Activated naive CD8-positive, alpha-beta T cell treated with anti-CD3 and anti-CD28 coated beads, Interleukin-2, amount 10 ng/mL, durations not matched to agents 7 days and 5 days (primary cell): Measurements from ENCODE around the gene ARSG. TPM values are rescaled to one million over a fixed set of nuclear protein-coding genes. Genes with fewer than 3 reads are reported as not detected.

Experiments
- ATAC-seq: fragments of 150-1000 bp; cut with Tn5 transposase; one replicate; pipeline ENCODE4 v1.10.0; 2021; ENCODE audit warnings: low read depth, moderate library complexity
- POLR2A ChIA-PET: fragments of 350-600 bp; sonication (Branson Sonifier 250); formaldehyde crosslinking; loops from one replicate; lab custom pipeline; 2021; ENCODE audit warnings: antibody characterized with exemption; lab: Charles Lee
- DNase-seq: peaks from one replicate; pipeline ENCODE4 v3.0.0; 2021
- H3K27ac Mint-ChIP-seq: one replicate; pipeline ENCODE4 v1.8.0; 2022; ENCODE audit warnings: mild to moderate bottlenecking, mixed read lengths
- H3K27me3 Mint-ChIP-seq: one replicate; pipeline ENCODE4 v1.8.0; 2022; ENCODE audit warnings: mild to moderate bottlenecking, moderate library complexity, mixed read lengths
- H3K36me3 Mint-ChIP-seq: one replicate; pipeline ENCODE4 v1.8.0; 2021; ENCODE audit warnings: mild to moderate bottlenecking, mixed read lengths
- H3K4me1 Mint-ChIP-seq: one replicate; pipeline ENCODE4 v1.8.0; 2021; ENCODE audit warnings: mixed read lengths
- H3K4me3 Mint-ChIP-seq: one replicate; pipeline ENCODE4 v1.8.0; 2022; ENCODE audit warnings: mild to moderate bottlenecking, moderate library complexity, mixed read lengths
- H3K9me3 Mint-ChIP-seq: one replicate; pipeline ENCODE4 v1.8.0; 2021; ENCODE audit warnings: mixed read lengths
- total RNA-seq, 2 experiments: library from RNA; stranded (reverse); gene quantifications; one replicate each; pipeline ENCODE4 v1.2.3, GENCODE V29; 2021

Gene ARSG
- total RNA-seq, 2 experiments from 2014 or later, result 10.4 to 10.9 TPM

DNA sequence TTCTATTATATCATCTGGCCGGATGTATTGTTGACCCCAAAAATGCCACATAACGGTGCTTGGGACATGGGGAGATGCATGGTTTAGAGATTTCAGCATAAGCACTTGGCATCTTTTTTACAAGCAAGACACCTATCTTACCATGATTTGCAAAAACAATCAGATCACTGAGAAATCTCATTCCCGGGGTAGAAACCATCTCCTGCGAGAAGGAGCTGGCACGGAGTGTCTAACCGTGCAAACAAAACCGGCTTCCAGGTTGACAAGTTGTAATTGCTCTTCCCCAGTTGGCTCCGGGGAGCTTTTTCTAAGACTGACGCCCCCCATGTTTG lies 1.4 kb upstream of the ARSG start:
- ATAC-seq (no peak), DNase-seq (no peak)
- peak overlapping the region; percentile 90 for H3K27ac Mint-ChIP-seq
- H3K4me1 Mint-ChIP-seq, result peaks cover 32% of the 10 kb centered on the region
- POLR2A ChIA-PET, result interaction anchor here (1.4 to 4.8 kb wide), 9 partner anchors 18 to 169 kb away, joined by 5 to 63 read pairs (median 29); partner anchors contain the start of genes AMZ2 and WIPI1
- peak overlapping the region; percentile 94 for H3K4me3 Mint-ChIP-seq
- H3K36me3 Mint-ChIP-seq, result peaks cover 6% of the 10 kb centered on the region
- H3K9me3 Mint-ChIP-seq, result no peaks in the 10 kb centered on the region
- H3K27me3 Mint-ChIP-seq, result no peaks in the 10 kb centered on the region

DNA sequence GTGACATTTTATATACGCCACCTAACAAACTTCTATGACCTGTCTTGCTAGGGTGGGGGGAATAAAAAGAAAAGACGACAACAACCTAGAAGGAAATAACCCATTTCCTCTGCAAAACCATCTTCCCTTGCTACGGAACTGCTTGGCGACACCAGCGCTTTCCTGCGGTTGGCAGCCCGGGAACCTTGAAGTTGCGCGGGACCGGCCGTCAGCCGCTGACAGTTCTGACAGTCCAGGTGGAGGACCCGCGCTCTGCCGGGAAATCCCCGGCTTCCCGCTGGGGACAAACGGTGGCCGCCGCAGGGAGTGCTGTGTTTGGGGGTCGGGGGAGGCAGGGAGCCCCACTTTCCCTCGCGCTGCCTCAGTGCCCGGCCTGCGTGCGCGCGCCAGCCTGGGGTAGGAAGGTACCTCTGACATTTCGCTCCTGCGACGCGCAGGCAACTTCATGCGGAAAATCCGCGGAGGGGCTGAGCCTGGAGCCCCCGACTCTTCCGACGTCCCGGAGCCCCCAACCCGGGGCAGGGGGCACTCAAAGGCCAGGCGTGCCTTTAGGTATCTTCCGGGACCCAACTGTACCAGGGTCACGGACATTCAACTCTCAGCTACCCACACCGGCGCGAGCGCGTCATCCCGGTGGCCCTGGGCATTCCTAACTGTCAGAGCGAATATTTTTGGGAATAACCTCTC lies 884 bp upstream of the ARSG start:
- ATAC-seq (no peak), DNase-seq (peak; percentile 69)
- Mint-ChIP-seq H3K36me3 (peaks cover 4% of the 10 kb centered on the region), H3K27me3 (no peaks in the 10 kb centered on the region), H3K4me3 (peak overlapping the region; percentile 94), H3K4me1 (peaks cover 33% of the 10 kb centered on the region), H3K27ac (peak overlapping the region; percentile 90), H3K9me3 (no peaks in the 10 kb centered on the region)
- POLR2A ChIA-PET, result interaction anchor here (0.5 to 4.8 kb wide), 24 partner anchors 8 to 169 kb away, joined by 3 to 63 read pairs (median 7); partner anchors contain the start of genes AMZ2 and WIPI1

DNA sequence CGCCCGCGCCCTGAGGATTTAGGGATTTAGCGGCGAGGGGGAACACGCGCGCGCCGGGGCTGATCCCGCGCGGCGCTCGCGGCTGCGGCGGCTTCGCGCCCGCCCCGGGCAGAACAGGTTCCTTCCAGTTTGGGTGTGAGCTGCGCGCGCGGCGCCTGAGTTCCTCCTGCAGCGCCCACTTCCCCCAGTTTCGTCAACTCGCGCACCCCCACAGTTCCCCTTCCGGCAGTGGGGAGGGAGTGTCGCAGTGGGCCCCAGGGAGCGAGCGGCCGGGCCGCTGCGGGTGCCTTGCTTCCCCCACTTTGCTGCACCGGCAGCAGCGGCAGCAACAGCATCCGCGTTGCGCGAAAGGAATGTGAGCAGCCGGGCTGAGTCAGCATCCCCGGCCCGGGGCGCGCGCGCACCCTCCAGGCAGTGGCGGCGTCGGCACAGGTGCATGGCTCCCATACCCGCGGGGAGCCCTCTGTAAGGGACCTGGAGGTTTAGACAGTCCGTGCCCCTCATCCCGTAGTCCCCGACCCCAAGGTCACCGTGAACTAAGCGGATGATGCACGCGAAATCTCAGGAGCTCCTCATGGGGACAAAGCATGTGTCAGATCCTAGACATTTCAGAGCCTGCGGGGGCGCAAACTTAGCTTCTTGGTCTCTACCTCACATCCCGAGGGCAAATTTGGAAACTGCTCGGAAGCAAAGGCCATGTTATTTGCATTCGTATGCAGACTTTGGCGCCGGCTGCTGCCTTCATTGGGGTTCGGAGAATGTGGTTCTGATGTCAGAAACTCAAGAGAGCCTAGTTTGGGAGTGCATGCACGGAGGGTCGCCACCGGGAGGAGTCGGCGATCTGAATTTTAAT lies 767 bp downstream of the ARSG start:
- H3K4me3 Mint-ChIP-seq, result peak overlapping the region; percentile 75
- H3K36me3 Mint-ChIP-seq, result peaks cover 4% of the 10 kb centered on the region
- peaks cover 44% of the 10 kb centered on the region for H3K4me1 Mint-ChIP-seq
- H3K9me3 Mint-ChIP-seq, result no peaks in the 10 kb centered on the region
- POLR2A ChIA-PET, result interaction anchor here (0.6 to 4.8 kb wide), 32 partner anchors 10 to 220 kb away, joined by 3 to 63 read pairs (median 6); partner anchors contain the start of genes AMZ2, PRKAR1A and WIPI1
- ATAC-seq (peak; percentile 78), DNase-seq (peak; percentile 93)
- H3K27me3 Mint-ChIP-seq, result no peaks in the 10 kb centered on the region
- H3K27ac Mint-ChIP-seq, result peak overlapping the region; percentile 90

DNA sequence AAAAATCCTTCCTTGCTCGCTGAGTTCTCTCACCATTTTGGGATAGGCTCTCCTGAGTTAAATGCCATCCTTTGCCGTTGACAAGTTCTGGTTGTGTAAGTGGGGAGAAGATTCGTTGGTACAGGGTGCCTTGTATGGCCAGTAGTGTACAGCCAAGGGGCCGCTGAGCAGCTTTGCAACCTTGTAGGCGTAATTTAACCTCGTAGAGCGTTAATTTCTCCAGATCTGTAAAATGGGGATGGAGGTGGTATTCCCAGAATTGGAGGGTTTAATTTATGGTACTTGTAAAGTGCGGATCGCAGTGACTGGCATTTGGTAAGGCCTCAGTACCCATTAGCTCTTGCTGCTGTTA lies 1.4 kb downstream of the ARSG start:
- DNase-seq (no peak), ATAC-seq (no peak)
- Mint-ChIP-seq H3K9me3 (no peaks in the 10 kb centered on the region), H3K27me3 (no peaks in the 10 kb centered on the region), H3K36me3 (peaks cover 4% of the 10 kb centered on the region), H3K27ac (peak overlapping the region; percentile 90), H3K4me1 (peaks cover 49% of the 10 kb centered on the region), H3K4me3 (peak overlapping the region; percentile 75)
- POLR2A ChIA-PET, result interaction anchor here (0.6 to 4.8 kb wide), 22 partner anchors 9 to 220 kb away, joined by 3 to 63 read pairs (median 8); partner anchors contain the start of genes AMZ2, PRKAR1A and WIPI1

DNA sequence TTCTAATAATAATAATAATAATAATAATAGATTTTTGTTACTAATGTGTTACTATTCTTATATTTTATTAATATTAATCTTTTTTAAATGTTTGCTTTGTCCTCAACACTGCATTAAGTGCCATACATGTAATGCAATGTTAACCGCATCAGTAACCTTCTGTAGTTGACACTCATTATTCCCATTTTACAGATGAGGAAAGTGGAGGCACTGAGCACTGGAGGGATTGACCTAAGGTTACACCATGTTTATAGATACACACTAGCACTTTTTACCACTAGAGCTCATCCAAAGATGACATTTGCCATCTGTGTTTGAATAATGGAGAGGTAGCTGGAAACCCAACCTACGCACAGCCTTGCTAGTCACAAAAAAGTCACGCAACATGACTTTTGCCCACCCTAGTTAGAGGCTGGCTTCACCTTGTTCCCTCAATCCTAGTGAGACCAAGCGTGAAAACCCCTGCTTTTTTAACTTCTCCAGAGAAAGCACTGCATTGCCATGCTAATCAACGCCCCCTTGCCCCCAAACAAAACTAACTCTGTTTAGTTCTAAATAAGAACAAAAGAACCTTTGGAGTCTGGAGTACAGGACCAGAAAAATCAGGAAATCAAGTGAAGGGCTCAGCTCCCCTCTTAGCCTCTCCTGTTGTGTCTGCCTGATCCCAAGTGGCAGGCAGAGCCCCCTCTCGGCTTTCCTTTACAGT lies 2.3 kb downstream of the ARSG start:
- peaks cover 4% of the 10 kb centered on the region for H3K36me3 Mint-ChIP-seq
- peaks cover 49% of the 10 kb centered on the region for H3K4me1 Mint-ChIP-seq
- DNase-seq, result no peak
- no peak overlapping the region for H3K27ac Mint-ChIP-seq
- POLR2A ChIA-PET, result interaction anchor here (4.1 to 4.8 kb wide), 3 partner anchors 60 to 105 kb away, joined by 29 to 63 read pairs (median 37); no protein-coding TSS in a partner anchor
- no peak for ATAC-seq
- H3K4me3 Mint-ChIP-seq, result no peak overlapping the region
- no peaks in the 10 kb centered on the region for H3K9me3 Mint-ChIP-seq
- no peaks in the 10 kb centered on the region for H3K27me3 Mint-ChIP-seq

DNA sequence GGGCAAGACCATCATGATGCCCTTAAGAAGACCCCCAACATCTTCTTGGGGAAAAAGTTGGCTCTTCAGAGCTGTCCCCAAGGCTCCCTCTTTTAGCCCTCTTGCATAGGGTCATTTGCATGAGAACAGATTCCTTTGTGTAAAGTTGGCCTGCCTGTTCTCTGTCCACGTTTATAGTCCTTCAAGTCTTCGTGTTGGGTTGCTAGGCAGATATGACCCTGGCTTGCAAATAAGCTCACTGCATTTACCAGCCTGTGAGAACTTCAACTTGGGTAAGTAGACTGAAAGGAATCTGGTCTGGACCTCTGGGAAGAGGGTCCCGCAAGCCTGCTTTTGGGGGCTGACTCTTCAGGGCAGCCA lies 2.9 kb downstream of the ARSG start:
- POLR2A ChIA-PET, result interaction anchor here (4.8 kb wide), 1 partner anchor 104 kb away, joined by 63 read pairs; no protein-coding TSS in a partner anchor
- ATAC-seq (no peak), DNase-seq (no peak)
- H3K27me3 Mint-ChIP-seq, result no peaks in the 10 kb centered on the region
- H3K4me3 Mint-ChIP-seq, result no peak overlapping the region
- no peak overlapping the region for H3K27ac Mint-ChIP-seq
- no peaks in the 10 kb centered on the region for H3K9me3 Mint-ChIP-seq
- peaks cover 4% of the 10 kb centered on the region for H3K36me3 Mint-ChIP-seq
- H3K4me1 Mint-ChIP-seq, result peaks cover 45% of the 10 kb centered on the region

DNA sequence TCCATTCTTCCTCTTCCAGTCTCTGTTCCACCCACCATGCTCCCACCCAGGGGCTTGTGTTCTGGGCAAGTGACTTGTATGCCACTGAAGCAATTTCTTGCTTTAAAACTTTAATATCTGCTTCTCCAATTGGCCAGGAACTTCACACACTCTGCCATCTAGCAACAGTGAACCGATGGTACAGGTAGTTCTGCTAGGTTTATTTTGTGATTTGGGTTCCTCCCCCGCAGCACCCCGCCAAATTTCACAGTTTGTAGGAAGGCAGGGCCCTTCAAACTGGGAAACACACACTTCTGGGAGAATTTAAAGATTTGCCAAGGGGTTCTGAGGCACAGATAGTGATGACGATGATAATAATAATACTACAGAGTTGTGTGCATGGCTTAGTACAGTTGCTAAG lies 3.3 kb downstream of the ARSG start:
- POLR2A ChIA-PET, result no interaction called here
- Mint-ChIP-seq H3K4me1 (peaks cover 42% of the 10 kb centered on the region), H3K27ac (peak overlapping the region; percentile 14), H3K4me3 (no peak overlapping the region), H3K36me3 (peaks cover 4% of the 10 kb centered on the region), H3K27me3 (no peaks in the 10 kb centered on the region), H3K9me3 (no peaks in the 10 kb centered on the region)
- DNase-seq, result no peak
- no peak for ATAC-seq

DNA sequence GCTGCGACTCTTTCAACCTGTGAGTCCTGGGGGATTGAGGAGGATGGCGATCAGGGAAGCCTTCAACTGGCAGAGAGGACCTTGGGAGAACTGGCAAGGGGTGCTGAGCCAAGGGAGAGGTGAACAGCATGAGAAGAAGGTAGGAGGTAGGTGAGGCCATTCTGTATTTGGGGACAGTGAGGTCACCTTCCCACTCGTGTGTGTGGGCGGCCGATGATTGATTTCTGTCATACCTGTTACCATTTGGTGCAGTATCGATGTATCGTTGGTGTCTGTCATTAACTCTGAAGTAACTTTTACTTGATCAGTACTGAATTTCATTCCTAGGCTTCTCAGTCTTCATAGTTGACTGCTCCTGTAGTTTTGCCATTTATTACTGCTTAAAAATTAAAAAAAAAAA lies 3.8 kb downstream of the ARSG start:
- Mint-ChIP-seq H3K4me3 (no peak overlapping the region), H3K36me3 (peaks cover 2% of the 10 kb centered on the region), H3K4me1 (peaks cover 38% of the 10 kb centered on the region), H3K27ac (peak overlapping the region; percentile 14), H3K27me3 (no peaks in the 10 kb centered on the region), H3K9me3 (no peaks in the 10 kb centered on the region)
- no peak for ATAC-seq
- POLR2A ChIA-PET, result no interaction called here
- no peak for DNase-seq

DNA sequence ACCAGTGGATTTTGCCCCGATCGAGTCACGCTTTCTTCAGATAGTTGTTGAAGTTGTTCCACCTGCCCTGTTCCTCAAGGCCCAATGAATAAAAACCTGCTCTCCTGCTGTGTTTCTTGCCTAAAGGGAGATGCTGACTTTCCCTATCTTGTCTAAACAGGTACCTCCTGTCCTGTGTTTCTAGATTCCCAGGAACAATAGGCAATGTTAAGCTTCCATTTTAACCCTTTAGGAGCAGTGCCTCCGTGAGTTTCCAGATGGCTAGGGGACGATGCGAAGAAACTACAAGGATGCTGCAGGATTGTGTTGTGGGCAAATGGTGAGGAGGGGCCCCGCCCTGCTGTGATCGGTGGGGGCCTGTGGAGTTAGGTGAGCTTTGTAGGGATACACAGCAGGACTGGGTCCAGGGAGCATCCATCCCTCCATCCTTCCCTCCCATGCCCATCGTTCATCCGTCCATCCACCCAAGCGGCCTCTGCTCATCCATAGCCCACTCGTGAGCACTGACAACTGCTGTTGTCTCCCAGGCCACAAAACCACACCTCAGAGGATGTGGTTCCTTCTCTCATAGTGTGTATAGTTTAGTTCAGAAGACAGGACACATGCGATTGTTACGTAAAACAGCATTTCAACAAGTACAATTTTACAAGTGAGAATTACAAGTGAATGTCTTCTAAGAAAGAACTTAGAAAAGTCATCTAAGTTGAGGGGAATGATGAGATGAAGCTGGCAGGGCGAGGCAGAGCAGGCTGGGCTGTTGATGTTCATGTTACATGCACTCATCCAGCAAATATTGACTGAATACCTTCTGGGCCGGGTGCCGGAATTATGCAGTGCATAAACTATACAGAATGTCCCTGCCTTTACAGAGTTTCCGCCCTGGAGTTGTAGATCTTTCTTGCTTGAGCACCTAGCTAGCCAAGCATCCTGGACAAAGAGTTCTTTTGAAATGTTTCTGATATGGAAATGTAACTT lies 5.2 kb downstream of the ARSG start:
- DNase-seq, result peak; percentile 67
- H3K9me3 Mint-ChIP-seq, result no peaks in the 10 kb centered on the region

DNA sequence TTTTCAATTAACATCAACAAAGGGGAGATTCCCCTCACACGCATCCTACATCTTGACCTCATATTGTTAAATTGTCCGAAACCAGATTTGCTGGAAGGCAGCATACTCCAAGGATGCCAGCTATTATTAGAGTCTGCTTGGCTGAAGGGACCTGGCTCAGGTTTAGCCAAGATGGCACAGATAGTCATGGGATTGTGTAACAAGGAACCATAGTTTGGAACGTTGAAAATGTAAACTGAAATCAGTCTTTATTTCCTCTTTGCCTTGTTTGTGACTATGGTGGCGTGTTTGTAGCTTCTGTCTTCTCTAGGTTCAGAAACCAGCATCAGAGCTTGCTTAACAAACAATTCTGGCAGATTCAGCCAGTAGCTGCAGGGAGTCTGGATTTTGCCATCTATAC lies 5.9 kb downstream of the ARSG start:
- DNase-seq (no peak), ATAC-seq (no peak)
- peak overlapping the region; percentile 96 for H3K27ac Mint-ChIP-seq
- H3K4me1 Mint-ChIP-seq, result peaks cover 44% of the 10 kb centered on the region
- H3K9me3 Mint-ChIP-seq, result no peaks in the 10 kb centered on the region
- peaks cover 2% of the 10 kb centered on the region for H3K36me3 Mint-ChIP-seq
- peak overlapping the region; percentile 78 for H3K4me3 Mint-ChIP-seq
- POLR2A ChIA-PET, result interaction anchor here (0.7 to 1.5 kb wide), 8 partner anchors 10 to 57 kb away, joined by 3 to 8 read pairs (median 4); no protein-coding TSS in a partner anchor
- H3K27me3 Mint-ChIP-seq, result peaks cover 2% of the 10 kb centered on the region

More for the DNA sequence above, 5.2 kb downstream of the ARSG start:
- peak overlapping the region; percentile 78 for H3K4me3 Mint-ChIP-seq
- POLR2A ChIA-PET, result interaction anchor here (0.6 to 1.5 kb wide), 9 partner anchors 11 to 209 kb away, joined by 3 to 8 read pairs (median 4); no protein-coding TSS in a partner anchor
- H3K36me3 Mint-ChIP-seq, result peaks cover 2% of the 10 kb centered on the region
- H3K27ac Mint-ChIP-seq, result peak overlapping the region; percentile 96
- no peaks in the 10 kb centered on the region for H3K27me3 Mint-ChIP-seq
- peak; percentile 55 for ATAC-seq
- peaks cover 41% of the 10 kb centered on the region for H3K4me1 Mint-ChIP-seq

DNA sequence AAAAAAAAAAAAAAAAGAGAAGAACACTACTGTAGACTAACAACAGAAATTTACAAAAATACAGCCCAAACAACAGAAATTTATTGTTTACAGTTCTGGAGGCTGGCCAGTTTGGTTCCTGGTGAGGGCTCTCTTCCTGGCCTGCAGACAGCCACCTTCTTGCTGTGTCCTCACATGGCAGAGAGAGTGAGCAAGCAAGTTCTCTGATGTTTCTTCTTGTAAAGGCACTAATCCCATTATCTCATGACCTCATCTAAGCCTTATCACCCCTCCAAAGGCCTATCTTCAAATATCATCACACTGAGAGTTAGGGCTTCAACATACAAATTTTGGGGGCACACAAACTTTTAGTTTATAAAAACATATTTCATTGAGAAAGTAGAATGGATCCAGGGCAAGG lies 7.3 kb downstream of the ARSG start:
- Mint-ChIP-seq H3K4me3 (no peak overlapping the region), H3K4me1 (peaks cover 33% of the 10 kb centered on the region), H3K27me3 (peaks cover 2% of the 10 kb centered on the region)

DNA sequence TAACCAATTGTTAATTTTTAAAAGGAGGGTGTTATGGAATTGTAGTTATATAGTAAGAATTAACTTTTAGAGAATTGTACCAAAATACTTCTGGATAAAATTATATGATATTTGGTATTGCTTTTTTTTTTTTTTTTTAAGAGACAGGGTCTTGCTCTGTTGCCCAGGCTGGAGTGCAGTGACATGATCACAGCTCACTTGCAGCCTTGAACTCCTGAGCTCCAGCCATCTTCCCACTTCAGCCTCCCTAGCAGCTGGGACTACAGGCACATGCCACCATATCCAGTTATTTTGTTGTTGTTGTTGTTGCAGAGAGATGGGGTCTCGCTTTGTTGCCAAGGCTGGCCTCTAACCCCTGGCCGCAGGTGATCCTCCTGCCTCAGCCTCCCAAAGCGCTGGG lies 8.5 kb downstream of the ARSG start:
- no peaks in the 10 kb centered on the region for H3K36me3 Mint-ChIP-seq
- no peak overlapping the region for H3K4me3 Mint-ChIP-seq
- no peaks in the 10 kb centered on the region for H3K9me3 Mint-ChIP-seq
- ATAC-seq, result no peak
- H3K27me3 Mint-ChIP-seq, result peaks cover 2% of the 10 kb centered on the region
- POLR2A ChIA-PET, result interaction anchor here (0.6 kb wide), 1 partner anchor 21 kb away, joined by 3 read pairs; no protein-coding TSS in a partner anchor
- H3K4me1 Mint-ChIP-seq, result peaks cover 30% of the 10 kb centered on the region
- H3K27ac Mint-ChIP-seq, result no peak overlapping the region
- DNase-seq, result no peak

More for the DNA sequence above, 7.3 kb downstream of the ARSG start:
- DNase-seq, result no peak
- H3K27ac Mint-ChIP-seq, result no peak overlapping the region
- ATAC-seq, result no peak
- no peaks in the 10 kb centered on the region for H3K9me3 Mint-ChIP-seq
- no peaks in the 10 kb centered on the region for H3K36me3 Mint-ChIP-seq
- POLR2A ChIA-PET, result no interaction called here
